ENCODE measurements around the gene ERICH6B. TPM values are rescaled to one million over a fixed set of nuclear protein-coding genes. Genes with fewer than 3 reads are reported as not detected.

Gene ERICH6B
- total RNA-seq, 1 experiment from 2014 or later: not detected

DNA sequence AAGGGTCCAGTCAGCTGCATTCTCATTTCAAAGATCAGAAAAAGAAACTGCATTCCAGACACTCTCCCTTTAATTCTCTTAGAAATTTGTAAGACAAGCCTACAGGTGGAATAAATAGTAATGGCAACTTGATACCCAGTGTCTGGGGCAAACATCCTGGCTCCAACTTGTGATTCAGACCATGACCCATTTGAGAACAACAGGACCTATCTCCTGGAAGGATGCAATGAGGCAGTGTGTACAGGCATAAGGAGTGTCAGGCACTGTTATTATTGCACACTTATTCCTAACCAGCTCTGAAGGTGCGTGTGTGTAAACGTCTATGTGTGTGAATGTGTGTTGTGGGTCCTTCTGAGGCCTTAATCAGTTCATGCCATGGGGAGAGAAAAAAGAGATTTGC lies 13.9 kb downstream of the ERICH6B start:
- Histone ChIP-seq H3K9ac (ENCODE audit: low read length) (no peak overlapping the region), H4K20me1 (ENCODE audit: low read length) (no peaks in the 10 kb centered on the region), H3K4me3 (ENCODE audit: low read length) (no peak overlapping the region), H3K27me3 (ENCODE audit: low read length) (no peaks in the 10 kb centered on the region), H3K36me3 (ENCODE audit: low read depth, low read length) (no peaks in the 10 kb centered on the region), H3F3A (ENCODE audit: low read length, unreplicated experiment) (no peaks in the 10 kb centered on the region), H3K9me3 (ENCODE audit: low read length) (no peaks in the 10 kb centered on the region), H3K27ac (ENCODE audit: low read length) (no peak overlapping the region), H3K79me2 (ENCODE audit: low read length) (no peaks in the 10 kb centered on the region), H3K9me2 (replicated peaks; ENCODE audit: low read length) (no peaks in the 10 kb centered on the region), H3K4me2 (ENCODE audit: low read length) (no peak overlapping the region), H2AFZ (ENCODE audit: low read length) (no peak overlapping the region), H3K4me1 (ENCODE audit: insufficient read depth, low read length) (no peaks in the 10 kb centered on the region)
- POLR2A ChIA-PET (ENCODE audit: unreplicated experiment): no interaction called here
- intact Hi-C loops (cut with micrococcal nuclease): no loop called here
- no peak for TF ChIP-seq EZH2 (IDR thresholded peaks at IDR 0.05; ENCODE audit: low read length, unreplicated experiment)
- no peak for TF ChIP-seq EZH2phosphoT487 (IDR thresholded peaks at IDR 0.05; ENCODE audit: borderline replicate concordance, low read length)
- TF ChIP-seq, protein P1, sequence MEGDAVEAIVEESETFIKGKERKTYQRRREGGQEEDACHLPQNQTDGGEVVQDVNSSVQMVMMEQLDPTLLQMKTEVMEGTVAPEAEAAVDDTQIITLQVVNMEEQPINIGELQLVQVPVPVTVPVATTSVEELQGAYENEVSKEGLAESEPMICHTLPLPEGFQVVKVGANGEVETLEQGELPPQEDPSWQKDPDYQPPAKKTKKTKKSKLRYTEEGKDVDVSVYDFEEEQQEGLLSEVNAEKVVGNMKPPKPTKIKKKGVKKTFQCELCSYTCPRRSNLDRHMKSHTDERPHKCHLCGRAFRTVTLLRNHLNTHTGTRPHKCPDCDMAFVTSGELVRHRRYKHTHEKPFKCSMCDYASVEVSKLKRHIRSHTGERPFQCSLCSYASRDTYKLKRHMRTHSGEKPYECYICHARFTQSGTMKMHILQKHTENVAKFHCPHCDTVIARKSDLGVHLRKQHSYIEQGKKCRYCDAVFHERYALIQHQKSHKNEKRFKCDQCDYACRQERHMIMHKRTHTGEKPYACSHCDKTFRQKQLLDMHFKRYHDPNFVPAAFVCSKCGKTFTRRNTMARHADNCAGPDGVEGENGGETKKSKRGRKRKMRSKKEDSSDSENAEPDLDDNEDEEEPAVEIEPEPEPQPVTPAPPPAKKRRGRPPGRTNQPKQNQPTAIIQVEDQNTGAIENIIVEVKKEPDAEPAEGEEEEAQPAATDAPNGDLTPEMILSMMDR (conservative IDR thresholded peaks at IDR 0.05; ENCODE audit: low read depth, low read length): no peak
- DNase-seq (no peak), ATAC-seq (no peak)
- CTCF ChIA-PET: no interaction called here
- BruUV-seq (replicated peaks): no TSS peak

- no peak overlapping the region for H3K9ac ChIP-seq (ENCODE audit: low read length)
- H2AFZ ChIP-seq (ENCODE audit: low read length): no peak overlapping the region
- no peaks in the 10 kb centered on the region for H3K9me2 ChIP-seq (replicated peaks; ENCODE audit: low read length)
- CTCF ChIA-PET: no interaction called here
- TF ChIP-seq EZH2 (IDR thresholded peaks at IDR 0.05; ENCODE audit: low read length, unreplicated experiment) (no peak), EZH2phosphoT487 (IDR thresholded peaks at IDR 0.05; ENCODE audit: borderline replicate concordance, low read length) (no peak)
- TF ChIP-seq, protein P1 (conservative IDR thresholded peaks at IDR 0.05; ENCODE audit: low read depth, low read length): no peak
- no peaks in the 10 kb centered on the region for H3K36me3 ChIP-seq (ENCODE audit: low read depth, low read length)
- ATAC-seq (no peak), DNase-seq (no peak)
- BruUV-seq (replicated peaks): no TSS peak
- intact Hi-C loops (cut with micrococcal nuclease): no loop called here
- POLR2A ChIA-PET (ENCODE audit: unreplicated experiment): no interaction called here
- no peaks in the 10 kb centered on the region for H3K9me3 ChIP-seq (ENCODE audit: low read length)
- H3K27ac ChIP-seq (ENCODE audit: low read length): no peak overlapping the region
- H3K4me2 ChIP-seq (ENCODE audit: low read length): no peak overlapping the region
- no peaks in the 10 kb centered on the region for H4K20me1 ChIP-seq (ENCODE audit: low read length)
- H3F3A ChIP-seq (ENCODE audit: low read length, unreplicated experiment): no peaks in the 10 kb centered on the region
- H3K4me3 ChIP-seq (ENCODE audit: low read length): no peak overlapping the region
- no peaks in the 10 kb centered on the region for H3K79me2 ChIP-seq (ENCODE audit: low read length)
- H3K27me3 ChIP-seq (ENCODE audit: low read length): no peaks in the 10 kb centered on the region
- H3K4me1 ChIP-seq (ENCODE audit: insufficient read depth, low read length): no peaks in the 10 kb centered on the region
These were observed 16.9 kb downstream of the ERICH6B start for GRCh38 chr13:45598597-45598996.

DNA sequence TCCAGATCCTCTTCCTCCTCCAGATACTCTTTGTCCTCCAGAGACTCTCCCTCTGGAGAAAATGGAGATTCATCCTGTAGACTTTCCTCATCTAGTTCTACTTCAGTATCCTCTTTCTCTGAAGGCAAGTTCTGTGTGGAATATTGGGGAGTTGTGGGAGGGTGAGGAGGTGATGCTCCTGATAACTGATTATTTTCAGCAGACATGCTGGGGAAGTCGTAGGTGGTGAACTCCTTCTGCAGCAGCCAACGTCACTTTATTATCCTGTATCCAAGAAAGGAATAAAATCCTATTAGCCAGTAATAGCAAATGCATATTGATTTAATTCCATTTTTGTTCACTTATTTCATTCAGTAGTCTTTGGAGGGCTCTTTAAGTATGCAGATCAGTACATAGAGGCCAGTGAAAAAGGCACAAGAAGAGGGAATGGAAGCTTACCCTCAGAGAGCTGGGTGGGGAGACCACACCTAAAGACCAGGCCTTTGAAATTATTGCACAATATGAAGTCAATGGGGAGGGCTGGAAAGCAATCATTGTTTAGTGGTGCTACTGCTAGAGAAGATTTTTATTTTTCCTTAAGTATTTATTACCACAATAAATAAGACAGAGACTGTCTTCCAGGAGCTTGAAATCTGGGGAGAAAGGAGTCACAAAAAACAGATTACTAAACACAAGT lies 18.6 kb downstream of the ERICH6B start:
- H3K27me3 ChIP-seq (ENCODE audit: low read length): no peaks in the 10 kb centered on the region
- no peaks in the 10 kb centered on the region for H3K9me2 ChIP-seq (replicated peaks; ENCODE audit: low read length)
- H3K9me3 ChIP-seq (ENCODE audit: low read length): no peaks in the 10 kb centered on the region
- H3K36me3 ChIP-seq (ENCODE audit: low read depth, low read length): no peaks in the 10 kb centered on the region
- H3K4me3 ChIP-seq (ENCODE audit: low read length): no peak overlapping the region
- H3K9ac ChIP-seq (ENCODE audit: low read length): no peak overlapping the region
- intact Hi-C loops (cut with micrococcal nuclease): no loop called here
- no peak overlapping the region for H2AFZ ChIP-seq (ENCODE audit: low read length)
- no peaks in the 10 kb centered on the region for H3K79me2 ChIP-seq (ENCODE audit: low read length)
- no TSS peak for BruUV-seq (replicated peaks)
- no peaks in the 10 kb centered on the region for H4K20me1 ChIP-seq (ENCODE audit: low read length)
- H3K4me1 ChIP-seq (ENCODE audit: insufficient read depth, low read length): no peaks in the 10 kb centered on the region
- ATAC-seq (no peak), DNase-seq (no peak)
- no peak overlapping the region for H3K27ac ChIP-seq (ENCODE audit: low read length)
- no peaks in the 10 kb centered on the region for H3F3A ChIP-seq (ENCODE audit: low read length, unreplicated experiment)
- TF ChIP-seq EZH2phosphoT487 (IDR thresholded peaks at IDR 0.05; ENCODE audit: borderline replicate concordance, low read length) (no peak), EZH2 (IDR thresholded peaks at IDR 0.05; ENCODE audit: low read length, unreplicated experiment) (no peak)
- TF ChIP-seq, protein P1 (conservative IDR thresholded peaks at IDR 0.05; ENCODE audit: low read depth, low read length): no peak
- no peak overlapping the region for H3K4me2 ChIP-seq (ENCODE audit: low read length)
- CTCF ChIA-PET: no interaction called here
- POLR2A ChIA-PET (ENCODE audit: unreplicated experiment): no interaction called here
